NCI-H146 treated with DMSO at 0.1 percent for 48 hours (cell line): ENCODE measurements around the gene APBB2.

Experiments used
- DNase-seq: peaks from one replicate; lab custom pipeline; 2025; ENCODE audit not compliant: unreplicated experiment; lab: John Stamatoyannopoulos, UW

APBB2 gene

GRCh38 chr4:41110050-41110449 is 104.3 kb downstream of the APBB2 start:
- DNase-seq, result no peak

GRCh38 chr4:41108481-41108880 is 105.9 kb downstream of the APBB2 start:
- no peak for DNase-seq

GRCh38 chr4:41106694-41107419 is 107.5 kb downstream of the APBB2 start:
- no peak for DNase-seq

- DNase-seq, result no peak
These were observed 108.3 kb downstream of the APBB2 start for GRCh38 chr4:41106081-41106480.

GRCh38 chr4:41104155-41104554 is 110.2 kb downstream of the APBB2 start:
- no peak for DNase-seq

GRCh38 chr4:41103657-41104056 is 110.7 kb downstream of the APBB2 start:
- no peak for DNase-seq

GRCh38 chr4:41102414-41103092 is 111.8 kb downstream of the APBB2 start:
- no peak for DNase-seq

GRCh38 chr4:41098093-41099048 is 116.0 kb downstream of the APBB2 start:
- no peak for DNase-seq

GRCh38 chr4:41095973-41096372 is 118.4 kb downstream of the APBB2 start:
- DNase-seq, result no peak

- peak; percentile 60 for DNase-seq
These were observed 119.0 kb downstream of the APBB2 start for GRCh38 chr4:41095192-41095872.

- no peak for DNase-seq
These were observed 122.2 kb downstream of the APBB2 start for GRCh38 chr4:41092128-41092527.

GRCh38 chr4:41081847-41082246 is 132.5 kb downstream of the APBB2 start:
- DNase-seq, result no peak

- DNase-seq, result no peak
These were observed 133.4 kb downstream of the APBB2 start for GRCh38 chr4:41080976-41081375.

- DNase-seq, result peak; percentile 24
These were observed 134.3 kb downstream of the APBB2 start for GRCh38 chr4:41079881-41080560.

- no peak for DNase-seq
These were observed 136.7 kb downstream of the APBB2 start for GRCh38 chr4:41077628-41078027.

GRCh38 chr4:41076481-41076880 is 137.9 kb downstream of the APBB2 start:
- no peak for DNase-seq

- no peak for DNase-seq
These were observed 140.1 kb downstream of the APBB2 start for GRCh38 chr4:41074215-41074614.

GRCh38 chr4:41072021-41072777 is 142.1 kb downstream of the APBB2 start:
- peak; percentile 55 for DNase-seq

- no peak for DNase-seq
These were observed 143.6 kb downstream of the APBB2 start for GRCh38 chr4:41070516-41071281.
